ENCODE data around the gene MARS2.
"Not testable (repeated sequence)": the region's sequence is repeated elsewhere in the genome, so short reads cannot be mapped to it uniquely, and the experiment has no call there.

Gene MARS2

GRCh38 chr2:197705121-197705911 lies at the start of gene MARS2:
Gene MARS2, plus strand, starts transcription at chr2:197705369. Its CDS starts 37 bp downstream, at chr2:197705406.
- peak; percentile 72 to 85 for DNase-seq

- no peak for DNase-seq
Observed at GRCh38 chr2:197657562-197657961, 47.6 kb upstream of the MARS2 start.

GRCh38 chr2:197661626-197662025 lies 43.5 kb upstream of the MARS2 start:
- DNase-seq, result no peak

- DNase-seq, result no peak
Observed at GRCh38 chr2:197666277-197666676, 38.9 kb upstream of the MARS2 start.

GRCh38 chr2:197668296-197668695 lies 36.9 kb upstream of the MARS2 start:
- DNase-seq, result no peak

- no peak for DNase-seq
Observed at GRCh38 chr2:197669077-197669476, 36.1 kb upstream of the MARS2 start.

GRCh38 chr2:197672371-197672893 lies 32.7 kb upstream of the MARS2 start:
- no peak for DNase-seq

- no peak for DNase-seq
Observed at GRCh38 chr2:197673106-197673505, 32.1 kb upstream of the MARS2 start.

- no peak for DNase-seq
Observed at GRCh38 chr2:197673606-197674005, 31.6 kb upstream of the MARS2 start.

GRCh38 chr2:197674060-197674459 lies 31.1 kb upstream of the MARS2 start:
- no peak for DNase-seq

- DNase-seq, result no peak
Observed at GRCh38 chr2:197674591-197674990, 30.6 kb upstream of the MARS2 start.

- DNase-seq, result no peak
Observed at GRCh38 chr2:197675246-197675645, 29.9 kb upstream of the MARS2 start, which contains the start of gene RFTN2. Gene RFTN2, minus strand, starts transcription at chr2:197675587. Its CDS starts 129 bp downstream, at chr2:197675458.

GRCh38 chr2:197675711-197676188 lies 29.4 kb upstream of the MARS2 start:
- DNase-seq, result no peak

- DNase-seq, result no peak
Observed at GRCh38 chr2:197677056-197677455, 28.1 kb upstream of the MARS2 start.

GRCh38 chr2:197677483-197677882 lies 27.7 kb upstream of the MARS2 start:
- DNase-seq, result no peak

GRCh38 chr2:197695206-197695605 lies 10.0 kb upstream of the MARS2 start:
- DNase-seq, result not testable (repeated sequence)

- not testable (repeated sequence) for DNase-seq
Observed at GRCh38 chr2:197695971-197696370, 9.2 kb upstream of the MARS2 start.

- not testable (repeated sequence) for DNase-seq
Observed at GRCh38 chr2:197696571-197696970, 8.6 kb upstream of the MARS2 start.

- not testable (repeated sequence) for DNase-seq
Observed at GRCh38 chr2:197699724-197700123, 5.4 kb upstream of the MARS2 start.

- DNase-seq, result no peak
Observed at GRCh38 chr2:197700960-197701359, 4.2 kb upstream of the MARS2 start.

GRCh38 chr2:197704434-197705120 lies 592 bp upstream of the MARS2 start:
- DNase-seq, result no peak

GRCh38 chr2:197705912-197706838 lies 1.0 kb downstream of the MARS2 start:
- peak in 1 of 2 experiments; percentile 31 for DNase-seq

- DNase-seq, result no peak
Observed at GRCh38 chr2:197706839-197707207, 1.7 kb downstream of the MARS2 start.

Measured in SW 1271 (cell line).